K562 (cell line): ENCODE measurements around the gene MED15. TPM values are rescaled to one million over a fixed set of nuclear protein-coding genes. Genes with fewer than 3 reads are reported as not detected.

Experiments used
- CBFA2T2 ChIP-seq: fragments of 450-650 bp; conservative IDR thresholded peaks from 2 replicates; pipeline ENCODE4 v1.6.1; 2017; ENCODE audit warnings: mild to moderate bottlenecking
- CTBP1 ChIP-seq: fragments of 450-650 bp; IDR thresholded peaks from 2 replicates; pipeline ENCODE4 v1.6.1; 2016; ENCODE audit warnings: borderline replicate concordance
- FOXA1 ChIP-seq: fragments of 450-650 bp; IDR thresholded peaks from 2 replicates; pipeline ENCODE4 v1.6.1; 2016; ENCODE audit warnings: mild to moderate bottlenecking, borderline replicate concordance
- GTF2F1 ChIP-seq: IDR thresholded peaks from 2 replicates; pipeline ENCODE4 v1.6.1; 2011; ENCODE audit warnings: low read depth, low read length, improper control_type of control experiment
- HMGN3 ChIP-seq: IDR thresholded peaks from 2 replicates; pipeline ENCODE4 v1.6.1; 2011; ENCODE audit warnings: borderline replicate concordance, low read depth, mild to moderate bottlenecking, mixed read lengths, low read length; ENCODE audit not compliant: insufficient read length; ENCODE audit errors: extremely low read depth
- MIER1 ChIP-seq: fragments of 450-650 bp; IDR thresholded peaks from 2 replicates; pipeline ENCODE4 v1.6.1; 2016; ENCODE audit warnings: antibody characterized with exemption, mild to moderate bottlenecking, low read depth
- MTF1 ChIP-seq: fragments of 250-450 bp; sonication (Bioruptor Pico); IDR thresholded peaks from 2 replicates; pipeline ENCODE4 v1.9.0; 2021; ENCODE audit warnings: moderate library complexity, mild to moderate bottlenecking, inconsistent platforms, borderline replicate concordance
- MYC ChIP-seq, 2 experiments: fragments of 250-450 bp in 1 of 2; sonication (Bioruptor Pico) in 1 of 2; IDR thresholded peaks; 2 replicates each; pipeline versions ENCODE4 v1.5.1 to v1.6.1; 2012 to 2021; ENCODE audit warnings: low read depth in 2 of 2, borderline replicate concordance in 1 of 2, improper control_type of control experiment in 1 of 2, low read length in 1 of 2, mild to moderate bottlenecking in 1 of 2, moderate library complexity in 1 of 2
- NCOA4 ChIP-seq: fragments of 450-650 bp; IDR thresholded peaks from 2 replicates; pipeline ENCODE4 v1.6.1; 2018; ENCODE audit warnings: mild to moderate bottlenecking; ENCODE audit not compliant: partially characterized antibody
- NKRF ChIP-seq: fragments of 450-650 bp; IDR thresholded peaks from 2 replicates; pipeline ENCODE4 v1.6.1; 2016; ENCODE audit warnings: borderline replicate concordance
- SMARCA5 ChIP-seq: fragments of 450-650 bp; IDR thresholded peaks from 2 replicates; pipeline ENCODE4 v1.6.1; 2016
- TFAP4 ChIP-seq: sonication (generic); formaldehyde crosslinking; IDR thresholded peaks from 2 replicates; pipeline ENCODE4 v1.8.0; 2022; ENCODE audit warnings: missing genetic modification reagents, mild to moderate bottlenecking, moderate library complexity, borderline replicate concordance
- USF1 ChIP-seq: sonication (generic); formaldehyde crosslinking; IDR thresholded peaks from 2 replicates; pipeline ENCODE4 v1.9.0; 2022; ENCODE audit warnings: mild to moderate bottlenecking, missing genetic modification reagents
- ZNF384 ChIP-seq: IDR thresholded peaks from 2 replicates; pipeline ENCODE4 v1.6.1; 2012; ENCODE audit warnings: low read depth, low read length, improper control_type of control experiment
- ZNF511 ChIP-seq: sonication (generic); formaldehyde crosslinking; IDR thresholded peaks from 2 replicates; pipeline ENCODE4 v1.8.0; 2022; ENCODE audit warnings: mild to moderate bottlenecking, missing genetic modification reagents
- ZNF589 ChIP-seq: fragments of 200-800 bp; sonication (Bioruptor generic); IDR thresholded peaks from 2 replicates; pipeline ENCODE4 v1.6.1; 2016; ENCODE audit warnings: low read depth, missing genetic modification characterization, missing compliant biosample characterization
- ZNF778 ChIP-seq: fragments of 450-650 bp; formaldehyde crosslinking; IDR thresholded peaks from 2 replicates; pipeline ENCODE4 v1.4.0; 2020; ENCODE audit warnings: mild to moderate bottlenecking, moderate library complexity
- polyA plus RNA-seq, 8 experiments: library from polyadenylated mRNA; depleted of rRNA in 4 of 8; stranded (reverse) in 5 of 8; unstranded in 3 of 8; fragments of >200 nt; fragmentation: Nextera tagmentation in 2 of 8; fragmentation: Illumina TruSeq in 1 of 8; extraction: Ambion mirVana in 2 of 8; extraction: Trizol in 1 of 8; gene quantifications; 2 replicates each; pipeline versions ENCODE4 v1.2.1 to v1.2.3, GENCODE V29; 2011 to 2014; ENCODE audit warnings: inconsistent platforms in 1 of 8, missing spikeins in 1 of 8
- total RNA-seq, 7 experiments: library from RNA; depleted of rRNA in 6 of 7; stranded (reverse); fragments of >200 nt in 6 of 7; fragmentation: Illumina TruSeq in 2 of 7; extraction: Trizol in 2 of 7; gene quantifications; 2 replicates each; pipeline versions ENCODE4 v1.2.1 to v1.2.3, GENCODE V29; 2011 to 2021; ENCODE audit warnings: low replicate concordance in 1 of 7

The MED15 gene
- total and polyA plus RNA-seq, 9 of the 15 experiments (the other 6 are each of a cell fraction or from before 2014, with no cell fraction given): 4.0 to 271 (median 60.1) TPM

GRCh38 chr22:20469110-20469868, 38.1 kb upstream of the MED15 start (continued):
- TF ChIP-seq HMGN3: peak; percentile 36
- TF ChIP-seq ZNF778 (CRISPR knock-in tag): no peak
- TF ChIP-seq USF1 (CRISPR knock-in tag): no peak
- TF ChIP-seq CTBP1: peak; percentile 59
- peak; percentile 23; the same call in 1 of the 2 replicates for TF ChIP-seq TFAP4 (CRISPR knock-in tag)
- 0 out of 2 replicates have a peak, but pooled peaks have one; percentile 3 for TF ChIP-seq ZNF384
- TF ChIP-seq NKRF: peak; percentile 48; the same call in 1 of the 2 replicates
- no peak for TF ChIP-seq ZNF589 (CRISPR knock-in tag)
- no peak; the same call in 1 of the 2 replicates for TF ChIP-seq ZNF511 (CRISPR knock-in tag)
- TF ChIP-seq MIER1: peak; percentile 29; the same call in 1 of the 2 replicates
- no peak for TF ChIP-seq FOXA1
- peak; percentile 48; the same call in 1 of the 2 replicates for TF ChIP-seq SMARCA5
- TF ChIP-seq NCOA4: peak; percentile 61
- no peak for TF ChIP-seq MTF1 (CRISPR knock-in tag)
- no peak for TF ChIP-seq MYC (IDR thresholded peaks at IDR 0.05; ENCODE audit: low read depth, low read length)
- 0 out of 2 replicates have a peak, but pooled peaks have one; percentile 6 for TF ChIP-seq MYC (CRISPR knock-in tag; IDR thresholded peaks at IDR 0.05; ENCODE audit: borderline replicate concordance, low read depth)
- 0 out of 2 replicates have a peak, but pooled peaks have one; percentile 20 for TF ChIP-seq GTF2F1
- peak; percentile 62 for TF ChIP-seq CBFA2T2
